Measurements from ENCODE around the gene TNFRSF13B. TPM values are rescaled to one million over a fixed set of nuclear protein-coding genes. Genes with fewer than 3 reads are reported as not detected.

TNFRSF13B gene
- total and polyA plus RNA-seq, 10 of the 15 experiments (the other 5 are each of a cell fraction or from before 2014, with no cell fraction given), result 15.5 to 231 (median 119) TPM

DNA sequence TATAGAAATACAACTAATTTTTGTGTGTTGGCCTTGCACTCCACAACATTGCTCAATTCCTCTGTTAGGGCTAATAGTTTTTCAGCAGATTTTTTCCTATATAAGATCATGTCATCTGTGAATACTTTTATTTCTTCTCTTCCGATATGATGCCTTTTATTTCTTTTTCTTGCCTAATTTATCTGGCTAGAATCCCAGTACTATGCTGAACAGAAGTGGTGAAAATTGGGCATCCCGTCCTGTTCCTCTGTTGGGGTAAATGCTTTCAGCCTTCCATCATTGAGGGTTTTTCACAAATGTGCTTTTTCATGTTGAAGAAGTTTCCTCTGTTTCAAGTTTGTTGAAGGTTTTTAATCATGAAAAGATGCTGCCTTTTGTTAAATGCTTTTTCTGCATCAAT, 22.7 kb upstream of the TNFRSF13B start (continued):
- TF ChIP-seq, protein P1, sequence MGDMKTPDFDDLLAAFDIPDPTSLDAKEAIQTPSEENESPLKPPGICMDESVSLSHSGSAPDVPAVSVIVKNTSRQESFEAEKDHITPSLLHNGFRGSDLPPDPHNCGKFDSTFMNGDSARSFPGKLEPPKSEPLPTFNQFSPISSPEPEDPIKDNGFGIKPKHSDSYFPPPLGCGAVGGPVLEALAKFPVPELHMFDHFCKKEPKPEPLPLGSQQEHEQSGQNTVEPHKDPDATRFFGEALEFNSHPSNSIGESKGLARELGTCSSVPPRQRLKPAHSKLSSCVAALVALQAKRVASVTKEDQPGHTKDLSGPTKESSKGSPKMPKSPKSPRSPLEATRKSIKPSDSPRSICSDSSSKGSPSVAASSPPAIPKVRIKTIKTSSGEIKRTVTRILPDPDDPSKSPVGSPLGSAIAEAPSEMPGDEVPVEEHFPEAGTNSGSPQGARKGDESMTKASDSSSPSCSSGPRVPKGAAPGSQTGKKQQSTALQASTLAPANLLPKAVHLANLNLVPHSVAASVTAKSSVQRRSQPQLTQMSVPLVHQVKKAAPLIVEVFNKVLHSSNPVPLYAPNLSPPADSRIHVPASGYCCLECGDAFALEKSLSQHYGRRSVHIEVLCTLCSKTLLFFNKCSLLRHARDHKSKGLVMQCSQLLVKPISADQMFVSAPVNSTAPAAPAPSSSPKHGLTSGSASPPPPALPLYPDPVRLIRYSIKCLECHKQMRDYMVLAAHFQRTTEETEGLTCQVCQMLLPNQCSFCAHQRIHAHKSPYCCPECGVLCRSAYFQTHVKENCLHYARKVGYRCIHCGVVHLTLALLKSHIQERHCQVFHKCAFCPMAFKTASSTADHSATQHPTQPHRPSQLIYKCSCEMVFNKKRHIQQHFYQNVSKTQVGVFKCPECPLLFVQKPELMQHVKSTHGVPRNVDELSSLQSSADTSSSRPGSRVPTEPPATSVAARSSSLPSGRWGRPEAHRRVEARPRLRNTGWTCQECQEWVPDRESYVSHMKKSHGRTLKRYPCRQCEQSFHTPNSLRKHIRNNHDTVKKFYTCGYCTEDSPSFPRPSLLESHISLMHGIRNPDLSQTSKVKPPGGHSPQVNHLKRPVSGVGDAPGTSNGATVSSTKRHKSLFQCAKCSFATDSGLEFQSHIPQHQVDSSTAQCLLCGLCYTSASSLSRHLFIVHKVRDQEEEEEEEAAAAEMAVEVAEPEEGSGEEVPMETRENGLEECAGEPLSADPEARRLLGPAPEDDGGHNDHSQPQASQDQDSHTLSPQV (IDR thresholded peaks at IDR 0.05), result no peak
- TF ChIP-seq, protein P2, sequence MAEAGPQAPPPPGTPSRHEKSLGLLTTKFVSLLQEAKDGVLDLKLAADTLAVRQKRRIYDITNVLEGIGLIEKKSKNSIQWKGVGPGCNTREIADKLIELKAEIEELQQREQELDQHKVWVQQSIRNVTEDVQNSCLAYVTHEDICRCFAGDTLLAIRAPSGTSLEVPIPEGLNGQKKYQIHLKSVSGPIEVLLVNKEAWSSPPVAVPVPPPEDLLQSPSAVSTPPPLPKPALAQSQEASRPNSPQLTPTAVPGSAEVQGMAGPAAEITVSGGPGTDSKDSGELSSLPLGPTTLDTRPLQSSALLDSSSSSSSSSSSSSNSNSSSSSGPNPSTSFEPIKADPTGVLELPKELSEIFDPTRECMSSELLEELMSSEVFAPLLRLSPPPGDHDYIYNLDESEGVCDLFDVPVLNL (IDR thresholded peaks at IDR 0.05; ENCODE audit: low read depth, low read length), result no peak
- TF ChIP-seq, protein P3, sequence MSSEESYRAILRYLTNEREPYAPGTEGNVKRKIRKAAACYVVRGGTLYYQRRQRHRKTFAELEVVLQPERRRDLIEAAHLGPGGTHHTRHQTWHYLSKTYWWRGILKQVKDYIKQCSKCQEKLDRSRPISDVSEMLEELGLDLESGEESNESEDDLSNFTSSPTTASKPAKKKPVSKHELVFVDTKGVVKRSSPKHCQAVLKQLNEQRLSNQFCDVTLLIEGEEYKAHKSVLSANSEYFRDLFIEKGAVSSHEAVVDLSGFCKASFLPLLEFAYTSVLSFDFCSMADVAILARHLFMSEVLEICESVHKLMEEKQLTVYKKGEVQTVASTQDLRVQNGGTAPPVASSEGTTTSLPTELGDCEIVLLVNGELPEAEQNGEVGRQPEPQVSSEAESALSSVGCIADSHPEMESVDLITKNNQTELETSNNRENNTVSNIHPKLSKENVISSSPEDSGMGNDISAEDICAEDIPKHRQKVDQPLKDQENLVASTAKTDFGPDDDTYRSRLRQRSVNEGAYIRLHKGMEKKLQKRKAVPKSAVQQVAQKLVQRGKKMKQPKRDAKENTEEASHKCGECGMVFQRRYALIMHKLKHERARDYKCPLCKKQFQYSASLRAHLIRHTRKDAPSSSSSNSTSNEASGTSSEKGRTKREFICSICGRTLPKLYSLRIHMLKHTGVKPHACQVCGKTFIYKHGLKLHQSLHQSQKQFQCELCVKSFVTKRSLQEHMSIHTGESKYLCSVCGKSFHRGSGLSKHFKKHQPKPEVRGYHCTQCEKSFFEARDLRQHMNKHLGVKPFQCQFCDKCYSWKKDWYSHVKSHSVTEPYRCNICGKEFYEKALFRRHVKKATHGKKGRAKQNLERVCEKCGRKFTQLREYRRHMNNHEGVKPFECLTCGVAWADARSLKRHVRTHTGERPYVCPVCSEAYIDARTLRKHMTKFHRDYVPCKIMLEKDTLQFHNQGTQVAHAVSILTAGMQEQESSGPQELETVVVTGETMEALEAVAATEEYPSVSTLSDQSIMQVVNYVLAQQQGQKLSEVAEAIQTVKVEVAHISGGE (CRISPR knock-in tag; IDR thresholded peaks at IDR 0.05), result no peak
